SK-N-SH (cell line): ENCODE data around the gene COX7B2. TPM values are rescaled to one million over a fixed set of nuclear protein-coding genes. Genes with fewer than 3 reads are reported as not detected.

Experiments
- CTCF ChIA-PET: fragments of 300-600, 350-600 bp; formaldehyde crosslinking; extraction: SDS; loops from one replicate; lab custom pipeline; 2021; lab: Yijun Ruan, JAX
- POLR2A ChIA-PET: fragments of 350-600 bp; sonication (Branson Sonifier 250); formaldehyde crosslinking; extraction: SDS; loops from one replicate; lab custom pipeline; 2020; ENCODE audit warnings: antibody characterized with exemption, inconsistent platforms; lab: Yijun Ruan, JAX
- DNase-seq: peaks from one replicate; pipeline ENCODE4 v3.0.0; 2012
- H2AFZ ChIP-seq: fragments of 200-600 bp; sonication (generic); 2 replicates; pipeline ENCODE4 v1.8.1; 2016; ENCODE audit warnings: antibody characterized with exemption, mild to moderate bottlenecking, low read depth
- H3F3A ChIP-seq: fragments of 200-600 bp; sonication (generic); replicated peaks from 2 replicates; pipeline ENCODE3; 2016; ENCODE audit warnings: antibody characterized with exemption, mild to moderate bottlenecking; ENCODE audit not compliant: insufficient read depth
- H3K27ac ChIP-seq, 2 experiments: fragments of 200-500 bp in 1 of 2; fragments of 200-600 bp in 1 of 2; sonication (Bioruptor generic) in 1 of 2; sonication (generic), shearing (Covaris generic) in 1 of 2; 2 replicates each; pipeline versions ENCODE4 v1.5.1 to v1.6.1; 2014 to 2016; ENCODE audit warnings: low read depth in 2 of 2, inconsistent platforms in 1 of 2, low read length in 1 of 2, mild to moderate bottlenecking in 1 of 2, mixed read lengths in 1 of 2
- H3K27me3 ChIP-seq: fragments of 200-600 bp; sonication (generic), shearing (Covaris generic); 2 replicates; pipeline ENCODE4 v1.6.1; 2016; ENCODE audit warnings: mixed run types; ENCODE audit not compliant: insufficient read depth
- H3K36me3 ChIP-seq, 2 experiments: fragments of 200-500 bp in 1 of 2; fragments of 200-600 bp in 1 of 2; sonication (Bioruptor generic) in 1 of 2; sonication (generic) in 1 of 2; replicated peaks in 1 of 2; 2 replicates each; pipeline versions ENCODE3 to v1.5.1; 2014 to 2016; ENCODE audit warnings: low read length in 1 of 2, mild to moderate bottlenecking in 1 of 2; ENCODE audit not compliant: insufficient read depth in 2 of 2, control insufficient read depth in 1 of 2
- H3K4me1 ChIP-seq, 2 experiments: fragments of 200-500 bp in 1 of 2; fragments of 200-600 bp in 1 of 2; sonication (Bioruptor generic) in 1 of 2; sonication (generic), shearing (Covaris generic) in 1 of 2; 2 replicates each; pipeline versions ENCODE4 v1.5.1 to v1.6.1; 2014 to 2016; ENCODE audit warnings: low read depth in 1 of 2, low read length in 1 of 2, mixed run types in 1 of 2; ENCODE audit not compliant: insufficient read depth in 2 of 2, control insufficient read depth in 1 of 2
- H3K4me2 ChIP-seq: fragments of 200-600 bp; sonication (generic), shearing (Covaris generic); 2 replicates; pipeline ENCODE4 v1.6.1; 2017; ENCODE audit warnings: mixed run types
- H3K4me3 ChIP-seq, 2 experiments: fragments of 200-500 bp in 1 of 2; fragments of 200-600 bp in 1 of 2; sonication (Bioruptor generic) in 1 of 2; sonication (generic), shearing (Covaris generic) in 1 of 2; 2 replicates each; pipeline versions ENCODE4 v1.5.1 to v1.8.1; 2014 to 2016; ENCODE audit warnings: low read depth in 2 of 2, inconsistent platforms in 1 of 2, low read length in 1 of 2, mild to moderate bottlenecking in 1 of 2, mixed read lengths in 1 of 2, moderate library complexity in 1 of 2
- H3K79me2 ChIP-seq: fragments of 200-600 bp; sonication (generic); 2 replicates; pipeline ENCODE4 v1.8.1; 2017; ENCODE audit warnings: mild to moderate bottlenecking; ENCODE audit not compliant: insufficient read depth
- H3K9ac ChIP-seq: fragments of 200-600 bp; sonication (generic); 2 replicates; pipeline ENCODE4 v1.6.1; 2017; ENCODE audit warnings: mixed run types
- H3K9me2 ChIP-seq: fragments of 200-600 bp; sonication (generic); 2 replicates; pipeline ENCODE4 v1.6.1; 2017; ENCODE audit warnings: mixed run types
- H3K9me3 ChIP-seq: fragments of 200-600 bp; sonication (generic); 2 replicates; pipeline ENCODE4 v1.6.1; 2017; ENCODE audit warnings: mixed run types, mild to moderate bottlenecking, moderate library complexity
- H4K20me1 ChIP-seq: fragments of 200-600 bp; sonication (generic); 2 replicates; pipeline ENCODE4 v1.6.1; 2017; ENCODE audit warnings: mild to moderate bottlenecking, mixed run types; ENCODE audit not compliant: insufficient read depth
- EP300 ChIP-seq, 2 experiments: IDR thresholded peaks; 2 replicates each; pipeline versions ENCODE4 v1.4.0 to v1.6.1; 2012; ENCODE audit warnings: borderline replicate concordance in 1 of 2, low read depth in 1 of 2, low read length in 1 of 2
- FOXJ3 ChIP-seq: sonication (generic); formaldehyde crosslinking; IDR thresholded peaks from 2 replicates; pipeline ENCODE4 v1.5.1; 2020; ENCODE audit warnings: mild to moderate bottlenecking, missing genetic modification reagents
- FOXM1 ChIP-seq: IDR thresholded peaks from 2 replicates; pipeline ENCODE4 v1.4.0; 2012; ENCODE audit warnings: low read depth, mild to moderate bottlenecking
- GATA2 ChIP-seq: sonication (generic); formaldehyde crosslinking; IDR thresholded peaks from 2 replicates; pipeline ENCODE4 v1.5.0; 2020; ENCODE audit warnings: mild to moderate bottlenecking, missing genetic modification reagents
- MEF2A ChIP-seq: IDR thresholded peaks from 2 replicates; pipeline ENCODE4 v1.4.0; 2012; ENCODE audit warnings: low read depth, borderline replicate concordance
- MXI1 ChIP-seq: IDR thresholded peaks from 2 replicates; pipeline ENCODE4 v1.6.1; 2012; ENCODE audit warnings: mild to moderate bottlenecking, low read depth, low read length, improper control_type of control experiment
- NFIC ChIP-seq: IDR thresholded peaks from 2 replicates; pipeline ENCODE4 v1.4.0; 2012; ENCODE audit warnings: borderline replicate concordance
- NRF1 ChIP-seq: IDR thresholded peaks from 2 replicates; pipeline ENCODE4 v1.6.1; 2012; ENCODE audit warnings: low read depth, mild to moderate bottlenecking, low read length
- POLR2AphosphoS5 ChIP-seq: IDR thresholded peaks from 2 replicates; pipeline ENCODE4 v1.6.1; 2012; ENCODE audit warnings: low read depth, low read length
- RAD21 ChIP-seq: IDR thresholded peaks from 2 replicates; pipeline ENCODE4 v1.6.1; 2012; ENCODE audit warnings: mild to moderate bottlenecking, low read length
- RFX5 ChIP-seq: IDR thresholded peaks from 2 replicates; pipeline ENCODE4 v1.6.1; 2012; ENCODE audit warnings: mild to moderate bottlenecking, improper control_type of control experiment, low read length
- SMC3 ChIP-seq: IDR thresholded peaks from 2 replicates; pipeline ENCODE4 v1.6.1; 2012; ENCODE audit warnings: low read depth, low read length, improper control_type of control experiment
- TCF12 ChIP-seq: IDR thresholded peaks from 2 replicates; pipeline ENCODE4 v1.4.0; 2012
- YY1 ChIP-seq: IDR thresholded peaks from 2 replicates; pipeline ENCODE4 v1.4.0; 2012; ENCODE audit warnings: low read depth, mild to moderate bottlenecking
- WGBS: methylation state at CpG from one replicate; pipeline ENCODE4 v1.1.6; 2017; ENCODE audit warnings: low lambda C conversion rate; 5-methylcytosine and 5-hydroxymethylcytosine counted together
- polyA plus RNA-seq, 3 experiments: library from polyadenylated mRNA; depleted of rRNA; stranded (reverse); fragments of >200 nt; gene quantifications; 2 replicates each; pipeline ENCODE4 v1.2.3, GENCODE V29; 2012
- TF ChIP-seq, protein P1 (sequence below): fragments of 200-600 bp; sonication (generic); IDR thresholded peaks from 2 replicates; pipeline ENCODE4 v1.6.1; 2017; ENCODE audit warnings: antibody characterized with exemption, mild to moderate bottlenecking, moderate library complexity
- TF ChIP-seq, protein P2 (sequence below): fragments of 150-350 bp; IDR thresholded peaks from 2 replicates; pipeline ENCODE4 v1.6.1; 2017; ENCODE audit warnings: antibody characterized with exemption, low read length, low read depth, borderline replicate concordance
- TF ChIP-seq, protein P3 (sequence below): fragments of 150-350 bp; IDR thresholded peaks from 2 replicates; pipeline ENCODE4 v1.6.1; 2016; ENCODE audit warnings: mild to moderate bottlenecking, low read depth, low read length
- TF ChIP-seq, protein P4 (sequence below): IDR thresholded peaks from 2 replicates; pipeline ENCODE4 v1.4.0; 2012; ENCODE audit warnings: low read depth
- TF ChIP-seq, protein P5 (sequence below): IDR thresholded peaks from 2 replicates; pipeline ENCODE4 v1.4.0; 2012; ENCODE audit warnings: low read depth, borderline replicate concordance
- TF ChIP-seq, protein P6 (sequence below): IDR thresholded peaks from 2 replicates; pipeline ENCODE4; 2012

COX7B2 gene
- polyA plus RNA-seq, 1 of the 3 experiments (the other 2 are of a cell fraction) = not detected

DNA sequence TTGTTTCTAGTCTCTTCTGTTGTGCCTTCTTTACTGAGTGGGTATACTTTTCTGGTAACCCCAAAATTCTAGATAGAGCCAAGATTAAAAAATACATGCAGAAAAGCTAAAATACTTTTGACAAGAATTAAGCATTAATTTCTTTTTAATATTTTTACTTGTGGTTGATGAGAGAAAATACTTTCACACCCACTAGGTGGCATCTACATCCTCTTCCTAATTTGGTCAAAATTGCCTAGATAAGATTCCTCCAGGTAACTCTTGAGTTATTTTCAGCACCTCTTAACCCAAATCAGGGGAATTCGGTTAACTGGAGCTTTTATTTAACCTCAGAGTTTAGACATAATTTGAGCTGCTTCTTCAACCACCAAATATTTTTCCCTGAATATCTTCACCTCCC is 28.4 kb upstream of the COX7B2 start:
- Histone ChIP-seq H3K36me3 (no peaks in the 10 kb centered on the region), H2AFZ (no peak overlapping the region), H3K79me2 (no peaks in the 10 kb centered on the region), H3K4me1 (no peaks in the 10 kb centered on the region; a peak in 1 of 4 replicates), H3K4me2 (no peak overlapping the region), H3F3A (no peaks in the 10 kb centered on the region), H4K20me1 (no peaks in the 10 kb centered on the region), H3K27ac (no peak overlapping the region), H3K4me3 (no peak overlapping the region; a peak in 1 of 4 replicates), H3K27me3 (no peaks in the 10 kb centered on the region; the same call in 1 of the 2 replicates), H3K9ac (no peak overlapping the region), H3K9me2 (no peaks in the 10 kb centered on the region), H3K9me3 (no peaks in the 10 kb centered on the region)
- WGBS = 11% methylated on average over 1 of the region's 1 CpG
- no peak for DNase-seq
- CTCF ChIA-PET = interaction anchor here (0.7 to 1.1 kb wide), 3 partner anchors 15 to 19 kb away, joined by 3 to 4 read pairs (median 3); no protein-coding TSS in a partner anchor
- POLR2A ChIA-PET = no interaction called here
- TF ChIP-seq, protein P1, sequence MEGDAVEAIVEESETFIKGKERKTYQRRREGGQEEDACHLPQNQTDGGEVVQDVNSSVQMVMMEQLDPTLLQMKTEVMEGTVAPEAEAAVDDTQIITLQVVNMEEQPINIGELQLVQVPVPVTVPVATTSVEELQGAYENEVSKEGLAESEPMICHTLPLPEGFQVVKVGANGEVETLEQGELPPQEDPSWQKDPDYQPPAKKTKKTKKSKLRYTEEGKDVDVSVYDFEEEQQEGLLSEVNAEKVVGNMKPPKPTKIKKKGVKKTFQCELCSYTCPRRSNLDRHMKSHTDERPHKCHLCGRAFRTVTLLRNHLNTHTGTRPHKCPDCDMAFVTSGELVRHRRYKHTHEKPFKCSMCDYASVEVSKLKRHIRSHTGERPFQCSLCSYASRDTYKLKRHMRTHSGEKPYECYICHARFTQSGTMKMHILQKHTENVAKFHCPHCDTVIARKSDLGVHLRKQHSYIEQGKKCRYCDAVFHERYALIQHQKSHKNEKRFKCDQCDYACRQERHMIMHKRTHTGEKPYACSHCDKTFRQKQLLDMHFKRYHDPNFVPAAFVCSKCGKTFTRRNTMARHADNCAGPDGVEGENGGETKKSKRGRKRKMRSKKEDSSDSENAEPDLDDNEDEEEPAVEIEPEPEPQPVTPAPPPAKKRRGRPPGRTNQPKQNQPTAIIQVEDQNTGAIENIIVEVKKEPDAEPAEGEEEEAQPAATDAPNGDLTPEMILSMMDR = peak; percentile 45
- TF ChIP-seq GATA2 = no peak

DNA sequence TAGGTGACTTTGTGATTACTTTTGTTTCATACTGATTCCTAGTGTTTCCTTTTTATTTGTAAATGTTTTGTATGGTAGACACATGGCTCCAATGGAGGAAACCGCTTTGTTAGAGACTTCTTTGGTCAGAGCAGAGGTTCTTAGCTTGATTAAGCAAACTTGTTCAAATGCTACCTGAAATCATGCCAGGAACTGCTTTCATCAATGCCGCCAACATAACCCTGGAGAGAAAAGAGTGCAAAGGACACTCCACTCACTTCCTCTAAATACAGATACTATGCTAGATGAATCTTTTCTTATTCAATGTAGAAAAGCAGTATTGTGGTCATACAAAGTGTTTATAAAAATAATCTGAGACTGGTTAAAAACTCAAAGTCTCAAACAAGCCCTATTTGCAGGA is 25.7 kb upstream of the COX7B2 start:
- H3K9me3 ChIP-seq = no peaks in the 10 kb centered on the region
- H3K36me3 ChIP-seq = no peaks in the 10 kb centered on the region
- ChIA-PET CTCF (interaction anchor here (0.8 kb wide), 1 partner anchor 11 kb away, joined by 3 read pairs; no protein-coding TSS in a partner anchor), POLR2A (no interaction called here)
- H3F3A ChIP-seq = no peaks in the 10 kb centered on the region
- no peak overlapping the region for H3K27ac ChIP-seq
- no peak overlapping the region for H3K4me3 ChIP-seq
- DNase-seq = no peak
- H3K4me2 ChIP-seq = no peak overlapping the region
- no peak overlapping the region for H2AFZ ChIP-seq
- WGBS = 25% methylated on average over 2 of the region's 2 CpGs
- TF ChIP-seq EP300 (IDR thresholded peaks at IDR 0.05; ENCODE audit: borderline replicate concordance in 1 of 2, low read depth in 1 of 2, low read length in 1 of 2) (no peak), NRF1 (no peak), YY1 (no peak), MXI1 (no peak), SMC3 (no peak), MEF2A (no peak), NFIC (no peak), FOXM1 (no peak), RFX5 (no peak), RAD21 (no peak), TCF12 (no peak), POLR2AphosphoS5 (no peak), FOXJ3 (no peak), GATA2 (no peak)
- TF ChIP-seq, protein P2, sequence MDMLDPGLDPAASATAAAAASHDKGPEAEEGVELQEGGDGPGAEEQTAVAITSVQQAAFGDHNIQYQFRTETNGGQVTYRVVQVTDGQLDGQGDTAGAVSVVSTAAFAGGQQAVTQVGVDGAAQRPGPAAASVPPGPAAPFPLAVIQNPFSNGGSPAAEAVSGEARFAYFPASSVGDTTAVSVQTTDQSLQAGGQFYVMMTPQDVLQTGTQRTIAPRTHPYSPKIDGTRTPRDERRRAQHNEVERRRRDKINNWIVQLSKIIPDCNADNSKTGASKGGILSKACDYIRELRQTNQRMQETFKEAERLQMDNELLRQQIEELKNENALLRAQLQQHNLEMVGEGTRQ = no peak
- TF ChIP-seq, protein P3, sequence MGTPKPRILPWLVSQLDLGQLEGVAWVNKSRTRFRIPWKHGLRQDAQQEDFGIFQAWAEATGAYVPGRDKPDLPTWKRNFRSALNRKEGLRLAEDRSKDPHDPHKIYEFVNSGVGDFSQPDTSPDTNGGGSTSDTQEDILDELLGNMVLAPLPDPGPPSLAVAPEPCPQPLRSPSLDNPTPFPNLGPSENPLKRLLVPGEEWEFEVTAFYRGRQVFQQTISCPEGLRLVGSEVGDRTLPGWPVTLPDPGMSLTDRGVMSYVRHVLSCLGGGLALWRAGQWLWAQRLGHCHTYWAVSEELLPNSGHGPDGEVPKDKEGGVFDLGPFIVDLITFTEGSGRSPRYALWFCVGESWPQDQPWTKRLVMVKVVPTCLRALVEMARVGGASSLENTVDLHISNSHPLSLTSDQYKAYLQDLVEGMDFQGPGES = no peak
- TF ChIP-seq, protein P4, sequence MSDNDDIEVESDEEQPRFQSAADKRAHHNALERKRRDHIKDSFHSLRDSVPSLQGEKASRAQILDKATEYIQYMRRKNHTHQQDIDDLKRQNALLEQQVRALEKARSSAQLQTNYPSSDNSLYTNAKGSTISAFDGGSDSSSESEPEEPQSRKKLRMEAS = no peak
- TF ChIP-seq, protein P1 = no peak
- TF ChIP-seq, protein P5, sequence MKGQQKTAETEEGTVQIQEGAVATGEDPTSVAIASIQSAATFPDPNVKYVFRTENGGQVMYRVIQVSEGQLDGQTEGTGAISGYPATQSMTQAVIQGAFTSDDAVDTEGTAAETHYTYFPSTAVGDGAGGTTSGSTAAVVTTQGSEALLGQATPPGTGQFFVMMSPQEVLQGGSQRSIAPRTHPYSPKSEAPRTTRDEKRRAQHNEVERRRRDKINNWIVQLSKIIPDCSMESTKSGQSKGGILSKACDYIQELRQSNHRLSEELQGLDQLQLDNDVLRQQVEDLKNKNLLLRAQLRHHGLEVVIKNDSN = no peak
- TF ChIP-seq, protein P6, sequence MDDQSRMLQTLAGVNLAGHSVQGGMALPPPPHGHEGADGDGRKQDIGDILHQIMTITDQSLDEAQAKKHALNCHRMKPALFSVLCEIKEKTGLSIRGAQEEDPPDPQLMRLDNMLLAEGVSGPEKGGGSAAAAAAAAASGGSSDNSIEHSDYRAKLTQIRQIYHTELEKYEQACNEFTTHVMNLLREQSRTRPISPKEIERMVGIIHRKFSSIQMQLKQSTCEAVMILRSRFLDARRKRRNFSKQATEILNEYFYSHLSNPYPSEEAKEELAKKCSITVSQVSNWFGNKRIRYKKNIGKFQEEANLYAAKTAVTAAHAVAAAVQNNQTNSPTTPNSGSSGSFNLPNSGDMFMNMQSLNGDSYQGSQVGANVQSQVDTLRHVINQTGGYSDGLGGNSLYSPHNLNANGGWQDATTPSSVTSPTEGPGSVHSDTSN = no peak
- TF ChIP-seq, all 33 proteins: peak for 0
- no peaks in the 10 kb centered on the region for H4K20me1 ChIP-seq
- no peaks in the 10 kb centered on the region; the same call in 1 of the 2 replicates for H3K27me3 ChIP-seq
- no peak overlapping the region for H3K9ac ChIP-seq
- H3K9me2 ChIP-seq = no peaks in the 10 kb centered on the region
- H3K79me2 ChIP-seq = no peaks in the 10 kb centered on the region
- no peaks in the 10 kb centered on the region; a peak in 1 of 4 replicates for H3K4me1 ChIP-seq
